ENCODE data around the gene KIDINS220. TPM values are rescaled to one million over a fixed set of nuclear protein-coding genes. Genes with fewer than 3 reads are reported as not detected.
A peak's percentile ranks its signal among the peaks of the same experiment; 100 is the strongest.

KIDINS220 gene
- total and polyA plus RNA-seq, 2 donors (not counting 1 experiment from before 2014, with no cell fraction given) = 58.0 to 110 TPM

- no peak overlapping the region for H3K4me2 ChIP-seq (ENCODE audit: extremely low read depth, insufficient read depth, low read length)
- H3K36me3 ChIP-seq (ENCODE audit: control insufficient read depth, insufficient read depth, low read length) = peaks cover 3% of the 10 kb centered on the region
- no peak for DNase-seq (ENCODE audit: low read depth in 2 of 2)
- no peaks in the 10 kb centered on the region for H3K27me3 ChIP-seq (ENCODE audit: control insufficient read depth, insufficient read depth, low read length)
- no peak overlapping the region for H2AFZ ChIP-seq (ENCODE audit: low read length)
- H3K4me1 ChIP-seq (ENCODE audit: control insufficient read depth, extremely low read depth, insufficient read depth, low read length) = no peaks in the 10 kb centered on the region
- no peaks in the 10 kb centered on the region for H4K20me1 ChIP-seq (ENCODE audit: control insufficient read depth, extremely low read depth, insufficient read depth, low read length)
- H3K9ac ChIP-seq (ENCODE audit: insufficient read depth, low read length) = no peak overlapping the region
- H3K79me2 ChIP-seq (ENCODE audit: control insufficient read depth, insufficient read depth, low read length) = peaks cover 2% of the 10 kb centered on the region
- H3K27ac ChIP-seq (ENCODE audit: insufficient read depth, low read length) = no peak overlapping the region
- H3K4me3 ChIP-seq (replicated peaks in 1 of 4; ENCODE audit: control extremely low read depth in 1 of 4, insufficient read depth in 1 of 4, low read depth in 3 of 4, low read length in 4 of 4) = no peak overlapping the region
- no peaks in the 10 kb centered on the region for H3K9me3 ChIP-seq (ENCODE audit: control insufficient read depth, insufficient read depth, low read depth, low read length)
- TF ChIP-seq EZH2 (IDR thresholded peaks at IDR 0.05; ENCODE audit: low read length, missing control alignments) = no peak
Observed at GRCh38 chr2:8817221-8817620, 20.2 kb downstream of the KIDINS220 start.

- Histone ChIP-seq H3K9me3 (ENCODE audit: control insufficient read depth, insufficient read depth, low read depth, low read length) (no peaks in the 10 kb centered on the region), H3K27ac (ENCODE audit: insufficient read depth, low read length) (no peak overlapping the region), H3K9ac (ENCODE audit: insufficient read depth, low read length) (no peak overlapping the region), H2AFZ (ENCODE audit: low read length) (no peak overlapping the region), H3K36me3 (ENCODE audit: control insufficient read depth, insufficient read depth, low read length) (peaks cover 6% of the 10 kb centered on the region), H3K4me3 (replicated peaks in 1 of 4; ENCODE audit: control extremely low read depth in 1 of 4, insufficient read depth in 1 of 4, low read depth in 3 of 4, low read length in 4 of 4) (no peak overlapping the region), H3K4me2 (ENCODE audit: extremely low read depth, insufficient read depth, low read length) (no peak overlapping the region), H3K79me2 (ENCODE audit: control insufficient read depth, insufficient read depth, low read length) (no peaks in the 10 kb centered on the region), H3K27me3 (ENCODE audit: control insufficient read depth, insufficient read depth, low read length) (no peaks in the 10 kb centered on the region), H3K4me1 (ENCODE audit: control insufficient read depth, extremely low read depth, insufficient read depth, low read length) (no peaks in the 10 kb centered on the region), H4K20me1 (ENCODE audit: control insufficient read depth, extremely low read depth, insufficient read depth, low read length) (no peaks in the 10 kb centered on the region)
- TF ChIP-seq EZH2 (IDR thresholded peaks at IDR 0.05; ENCODE audit: low read length, missing control alignments) (no peak), CTCF (conservative IDR thresholded peaks at IDR 0.05 in 1 of 2, IDR thresholded peaks at IDR 0.05 in 1 of 2; ENCODE audit: low read depth in 1 of 2, low read length in 2 of 2) (no peak)
- DNase-seq (ENCODE audit: low read depth in 2 of 2) = no peak
Observed at GRCh38 chr2:8806885-8807704, 30.3 kb downstream of the KIDINS220 start.

GRCh38 chr2:8805278-8806210, 31.9 kb downstream of the KIDINS220 start:
- H3K4me1 ChIP-seq (ENCODE audit: control insufficient read depth, extremely low read depth, insufficient read depth, low read length) = no peaks in the 10 kb centered on the region
- H3K36me3 ChIP-seq (ENCODE audit: control insufficient read depth, insufficient read depth, low read length) = peaks cover 6% of the 10 kb centered on the region
- TF ChIP-seq CTCF (conservative IDR thresholded peaks at IDR 0.05 in 1 of 2, IDR thresholded peaks at IDR 0.05 in 1 of 2; ENCODE audit: low read depth in 1 of 2, low read length in 2 of 2) = no peak
- no peak overlapping the region for H3K9ac ChIP-seq (ENCODE audit: insufficient read depth, low read length)
- no peak overlapping the region for H3K27ac ChIP-seq (ENCODE audit: insufficient read depth, low read length)
- no peaks in the 10 kb centered on the region for H3K79me2 ChIP-seq (ENCODE audit: control insufficient read depth, insufficient read depth, low read length)
- no peak overlapping the region for H3K4me3 ChIP-seq (replicated peaks in 1 of 4; ENCODE audit: control extremely low read depth in 1 of 4, insufficient read depth in 1 of 4, low read depth in 3 of 4, low read length in 4 of 4)
- DNase-seq (ENCODE audit: low read depth in 2 of 2) = peak in 1 of 2 donors; percentile 27
- H3K9me3 ChIP-seq (ENCODE audit: control insufficient read depth, insufficient read depth, low read depth, low read length) = no peaks in the 10 kb centered on the region
- no peaks in the 10 kb centered on the region for H4K20me1 ChIP-seq (ENCODE audit: control insufficient read depth, extremely low read depth, insufficient read depth, low read length)
- H3K27me3 ChIP-seq (ENCODE audit: control insufficient read depth, insufficient read depth, low read length) = no peaks in the 10 kb centered on the region
- no peak overlapping the region for H2AFZ ChIP-seq (ENCODE audit: low read length)
- no peak overlapping the region for H3K4me2 ChIP-seq (ENCODE audit: extremely low read depth, insufficient read depth, low read length)
